Adipose tissue (tissue), 3 donors: ENCODE results near the gene RNU1-3. TPM values are rescaled to one million over a fixed set of nuclear protein-coding genes. Genes with fewer than 3 reads are reported as not detected.
"Not testable (repeated sequence)": the region's sequence is repeated elsewhere in the genome, so short reads cannot be mapped to it uniquely, and the experiment has no call there.

ENCODE experiments used
- H3K27ac ChIP-seq: one replicate; pipeline ENCODE4 v1.5.1; 2013; ENCODE audit warnings: low read depth, low read length
- WGBS, 3 donors: extraction: QIAGEN DNeasy Blood & Tissue Kit; methylation state at CpG; one replicate each; pipeline ENCODE4 v1.1.7; 2013; 5-methylcytosine and 5-hydroxymethylcytosine counted together
- polyA plus RNA-seq, 3 donors: library from polyadenylated mRNA; stranded (reverse); fragments of 200-250 nt; gene quantifications; one replicate each; pipeline ENCODE4 v1.2.3, GENCODE V29; 2013
- donor health status: healthy with polysubstance abuse.
- donor health status: Bipolar disorder and iron deficiency.
- donor health status: healthy.

Gene RNU1-3
- polyA plus RNA-seq, 3 donors: not detected

DNA sequence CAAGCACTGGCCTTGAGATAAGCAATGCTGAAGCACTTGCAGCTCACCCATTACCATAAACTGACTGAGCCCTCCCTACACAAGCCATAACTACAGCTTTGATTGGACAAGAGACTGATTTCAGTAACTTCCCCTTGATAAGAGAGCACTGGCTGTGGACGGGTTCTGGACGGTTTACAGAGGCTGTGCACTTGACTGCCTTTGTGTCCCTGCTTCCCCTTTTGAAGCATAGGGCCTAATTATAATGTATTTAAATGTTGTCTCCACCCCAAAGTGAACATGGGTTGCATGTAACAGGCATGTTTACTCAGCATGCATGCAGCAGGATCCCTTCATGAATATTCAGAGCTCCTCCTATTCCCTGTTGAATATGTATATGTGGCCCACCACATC is 8.4 kb upstream of the RNU1-3 start:
- WGBS, 3 donors: no CpG with 5 or more reads among the region's 2 CpGs
- H3K27ac ChIP-seq: not testable (repeated sequence)

DNA sequence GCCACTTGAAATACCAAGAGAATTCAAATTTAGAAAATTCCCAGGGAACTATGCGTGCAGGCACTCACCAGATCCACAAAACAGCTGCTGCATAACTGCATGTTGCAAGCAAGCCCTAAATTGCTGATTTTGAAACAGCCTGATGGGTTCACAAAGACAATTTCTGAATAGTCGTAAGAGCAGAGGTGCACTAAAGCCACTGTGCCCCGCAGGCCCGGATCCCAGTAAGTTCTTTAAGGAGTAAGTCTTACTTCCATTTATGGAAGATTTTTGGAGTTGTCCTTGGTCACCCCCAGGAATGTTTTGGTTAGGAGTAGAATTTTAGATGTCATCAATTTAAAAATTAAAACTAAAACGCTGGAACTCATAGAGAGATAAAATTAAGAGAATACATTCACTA is 7.2 kb upstream of the RNU1-3 start:
- 44 to 56% (median 45%) methylated on average over 4 of the region's 5 CpGs for WGBS, 3 donors
- not testable (repeated sequence) for H3K27ac ChIP-seq

DNA sequence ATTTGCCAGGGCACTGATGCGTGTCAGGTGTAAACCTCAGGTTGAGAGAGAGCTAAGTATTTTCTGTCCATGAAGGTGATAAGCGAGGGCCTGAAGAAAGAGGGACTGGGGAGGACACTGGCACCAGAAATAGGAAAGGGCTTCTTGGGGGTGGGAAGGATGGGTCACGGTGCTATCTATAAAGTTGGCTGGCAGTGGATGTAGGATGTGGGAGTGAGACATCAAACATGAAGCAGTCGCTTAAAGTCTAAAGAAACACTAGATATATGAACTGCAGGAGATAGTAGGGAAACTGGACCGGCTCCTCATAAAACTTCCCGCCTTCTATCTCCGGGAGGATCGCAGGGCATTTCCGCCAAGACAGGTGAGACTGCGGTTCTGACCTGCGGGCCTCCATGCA is 912 bp downstream of the RNU1-3 start:
- not testable (repeated sequence) for H3K27ac ChIP-seq
- WGBS, 3 donors: no CpG with 5 or more reads among the region's 11 CpGs

DNA sequence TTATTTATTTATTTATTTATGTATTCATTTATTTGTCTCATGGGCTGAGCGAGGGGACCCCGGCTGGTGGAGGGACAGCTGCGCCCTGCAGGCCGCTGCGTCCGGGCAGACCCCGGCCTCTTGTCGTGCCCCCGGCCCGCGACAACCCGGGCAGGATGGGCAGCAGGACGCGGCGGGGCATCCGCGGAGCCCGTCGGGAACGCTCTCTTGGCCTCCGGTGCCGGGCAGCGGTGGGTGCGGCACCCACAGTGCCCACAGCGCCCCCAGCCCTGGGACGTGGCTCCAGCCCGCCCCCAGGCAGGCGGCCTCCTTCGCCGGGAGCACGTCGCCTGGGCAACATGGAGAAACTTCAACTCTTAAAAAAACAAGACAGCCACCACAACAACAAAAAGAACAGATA is 8.5 kb downstream of the RNU1-3 start:
- not testable (repeated sequence) for H3K27ac ChIP-seq
- 79 to 94% methylated on average over 16 to 17 of the region's 32 CpGs; no CpG with 5 or more reads in 1 of the 3 donors for WGBS, 3 donors

DNA sequence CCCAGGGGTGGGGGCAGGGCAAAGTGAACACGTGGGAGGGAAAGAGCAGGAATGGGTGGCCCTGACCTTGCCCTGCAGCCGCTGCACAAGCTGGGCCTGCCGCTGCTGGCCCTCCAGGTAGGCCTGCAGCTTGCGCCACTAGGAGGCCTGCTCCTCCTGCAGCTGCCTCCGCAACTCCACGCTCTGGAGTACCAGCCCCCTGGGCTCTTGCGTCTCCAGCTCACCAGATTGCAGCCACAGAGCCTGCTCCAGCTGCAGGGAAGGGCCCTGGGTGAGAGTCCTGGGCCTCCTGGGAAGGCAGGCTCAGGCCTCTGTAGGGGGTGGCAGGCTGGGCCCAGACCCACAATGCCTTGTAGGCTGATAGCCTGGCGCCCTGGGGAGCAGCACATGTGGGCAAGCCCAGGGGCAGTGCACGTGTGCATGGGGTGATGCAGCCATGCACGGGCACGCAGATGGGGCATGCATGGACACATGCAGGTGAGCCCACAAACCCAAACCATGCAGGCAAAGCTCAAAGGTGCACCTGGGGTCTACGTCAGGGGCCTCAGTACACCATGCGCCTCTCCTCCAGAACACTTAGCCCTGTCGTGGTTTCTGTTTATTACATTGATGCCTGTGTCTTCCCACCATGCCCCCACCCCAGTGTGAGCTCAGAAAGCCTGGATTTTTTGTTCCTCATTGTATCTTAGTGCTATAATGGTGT is 9.6 kb downstream of the RNU1-3 start:
- H3K27ac ChIP-seq: not testable (repeated sequence)
- 100% methylated on average over 1 to 2 of the region's 14 CpGs; no CpG with 5 or more reads in 1 of the 3 donors for WGBS, 3 donors

DNA sequence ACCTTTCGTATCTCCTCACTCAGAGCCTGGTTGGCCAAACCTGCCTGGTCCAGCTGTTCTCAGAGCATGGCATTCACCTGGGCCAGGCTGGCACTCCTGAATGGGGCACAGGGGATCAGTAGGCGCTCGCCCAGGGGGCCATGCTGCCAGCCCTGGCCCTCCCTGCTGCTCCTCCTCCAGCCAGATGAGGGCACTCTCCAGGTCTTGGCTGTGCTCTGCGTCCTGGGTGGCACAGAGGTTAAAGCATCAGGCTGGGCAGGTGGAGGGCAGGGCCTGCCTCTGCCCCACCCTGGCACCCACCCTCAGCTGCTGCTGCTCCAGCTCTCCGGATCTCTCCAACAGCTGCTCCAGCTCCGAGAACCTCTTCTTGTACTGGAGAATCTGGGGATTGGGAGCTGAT is 10.2 kb downstream of the RNU1-3 start:
- H3K27ac ChIP-seq: not testable (repeated sequence)
- 23% methylated on average over 1 of the region's 6 CpGs; no CpG with 5 or more reads in 2 of the 3 donors for WGBS, 3 donors

DNA sequence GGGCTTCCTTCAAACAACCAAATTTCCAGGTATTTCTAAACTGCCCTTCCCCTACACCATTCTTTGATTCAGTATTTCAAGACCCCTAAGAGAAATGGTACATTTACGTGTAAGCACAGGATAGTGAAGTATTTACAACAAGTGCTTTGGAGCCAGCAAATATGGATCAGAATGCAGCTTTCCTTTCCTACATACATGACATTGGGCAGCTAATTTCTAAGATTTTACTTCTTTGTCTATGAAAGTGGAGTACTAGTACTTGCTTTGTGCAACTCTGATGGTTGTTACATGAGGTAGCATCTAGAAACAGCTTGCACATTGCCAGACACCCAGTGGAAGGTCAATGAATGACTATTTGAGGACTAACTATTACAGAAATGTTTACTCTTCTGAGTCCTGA is 15.2 kb downstream of the RNU1-3 start:
- WGBS, 3 donors: 94 to 98% (median 94%) methylated on average over 1 of the region's 1 CpG
- H3K27ac ChIP-seq: not testable (repeated sequence)

DNA sequence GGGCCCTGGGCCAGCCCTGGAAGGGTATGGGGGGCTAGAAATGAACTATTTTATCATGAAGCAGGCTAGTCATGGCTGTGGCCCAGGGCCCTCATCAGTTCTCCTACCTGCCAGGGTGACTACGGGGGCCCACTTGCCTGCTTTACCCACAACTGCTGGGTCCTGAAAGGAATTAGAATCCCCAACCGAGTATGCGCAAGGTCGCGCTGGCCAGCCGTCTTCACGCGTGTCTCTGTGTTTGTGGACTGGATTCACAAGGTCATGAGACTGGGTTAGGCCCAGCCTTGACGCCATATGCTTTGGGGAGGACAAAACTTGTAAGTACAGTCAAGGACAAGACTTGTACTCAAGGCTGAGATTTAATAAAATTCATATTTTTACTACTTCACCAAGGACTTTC is 16.8 kb downstream of the RNU1-3 start:
- not testable (repeated sequence) for H3K27ac ChIP-seq
- 53 to 86% (median 78%) methylated on average over 8 to 9 of the region's 9 CpGs for WGBS, 3 donors

DNA sequence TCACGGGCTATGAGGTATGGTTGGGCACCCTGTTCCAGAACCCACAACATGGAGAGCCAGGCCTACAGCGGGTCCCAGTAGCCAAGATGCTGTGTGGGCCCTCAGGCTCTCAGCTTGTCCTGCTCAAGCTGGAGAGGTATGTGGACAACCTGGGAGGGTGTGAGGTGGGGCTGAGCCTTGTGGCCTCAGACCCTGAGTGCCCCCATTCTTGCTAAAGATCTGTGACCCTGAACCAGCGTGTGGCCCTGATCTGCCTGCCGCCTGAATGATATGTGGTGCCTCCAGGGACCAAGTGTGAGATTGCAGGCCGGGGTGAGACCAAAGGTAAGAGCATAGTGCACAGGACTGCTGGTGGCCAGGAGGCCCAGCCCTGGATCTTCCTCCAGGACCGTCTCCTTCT is 17.4 kb downstream of the RNU1-3 start:
- 76 to 100% (median 90%) methylated on average over 2 to 5 of the region's 6 CpGs for WGBS, 3 donors
- H3K27ac ChIP-seq: not testable (repeated sequence)

DNA sequence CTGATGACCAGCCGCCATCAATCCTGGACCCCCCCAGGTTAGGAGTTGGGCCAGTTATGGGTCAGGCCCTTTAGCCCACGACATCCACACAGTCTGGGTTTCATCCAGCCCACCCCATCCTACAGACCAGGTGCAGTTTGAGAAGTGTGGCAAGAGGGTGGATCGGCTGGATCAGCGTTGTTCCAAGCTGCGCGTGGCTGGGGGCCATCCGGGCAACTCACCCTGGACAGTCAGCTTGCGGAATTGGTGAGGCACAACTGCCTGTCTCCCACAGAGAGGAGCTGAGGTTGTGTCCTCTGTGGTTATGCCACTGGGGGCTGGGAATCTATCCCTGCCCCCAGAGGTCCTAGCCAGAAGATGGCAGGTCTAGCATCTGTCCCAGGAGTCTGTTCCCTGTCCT is 18.0 kb downstream of the RNU1-3 start:
- H3K27ac ChIP-seq: not testable (repeated sequence)
- WGBS, 3 donors: 95 to 100% methylated on average over 7 of the region's 8 CpGs; no CpG with 5 or more reads in 1 of the 3 donors

DNA sequence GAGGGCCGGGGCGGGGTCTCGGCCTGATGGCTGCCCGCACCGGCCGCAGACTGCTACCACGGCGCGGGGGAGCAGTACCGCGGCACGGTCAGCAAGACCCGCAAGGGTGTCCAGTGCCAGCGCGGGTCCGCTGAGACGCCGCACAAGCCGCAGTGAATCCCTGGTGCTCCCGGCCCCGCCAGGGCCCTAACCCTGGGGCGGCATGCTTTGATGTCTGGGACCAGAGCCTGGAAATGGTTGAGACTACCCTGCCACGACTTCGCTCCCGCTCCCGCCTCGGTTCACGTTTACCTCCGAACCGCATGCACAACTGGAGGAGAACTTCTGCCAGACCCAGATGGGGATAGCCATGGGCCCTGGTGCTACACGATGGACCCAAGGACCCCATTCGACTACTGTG is 18.5 kb downstream of the RNU1-3 start:
- not testable (repeated sequence) for H3K27ac ChIP-seq
- 33 to 43% (median 39%) methylated on average over 1 to 27 of the region's 32 CpGs for WGBS, 3 donors

DNA sequence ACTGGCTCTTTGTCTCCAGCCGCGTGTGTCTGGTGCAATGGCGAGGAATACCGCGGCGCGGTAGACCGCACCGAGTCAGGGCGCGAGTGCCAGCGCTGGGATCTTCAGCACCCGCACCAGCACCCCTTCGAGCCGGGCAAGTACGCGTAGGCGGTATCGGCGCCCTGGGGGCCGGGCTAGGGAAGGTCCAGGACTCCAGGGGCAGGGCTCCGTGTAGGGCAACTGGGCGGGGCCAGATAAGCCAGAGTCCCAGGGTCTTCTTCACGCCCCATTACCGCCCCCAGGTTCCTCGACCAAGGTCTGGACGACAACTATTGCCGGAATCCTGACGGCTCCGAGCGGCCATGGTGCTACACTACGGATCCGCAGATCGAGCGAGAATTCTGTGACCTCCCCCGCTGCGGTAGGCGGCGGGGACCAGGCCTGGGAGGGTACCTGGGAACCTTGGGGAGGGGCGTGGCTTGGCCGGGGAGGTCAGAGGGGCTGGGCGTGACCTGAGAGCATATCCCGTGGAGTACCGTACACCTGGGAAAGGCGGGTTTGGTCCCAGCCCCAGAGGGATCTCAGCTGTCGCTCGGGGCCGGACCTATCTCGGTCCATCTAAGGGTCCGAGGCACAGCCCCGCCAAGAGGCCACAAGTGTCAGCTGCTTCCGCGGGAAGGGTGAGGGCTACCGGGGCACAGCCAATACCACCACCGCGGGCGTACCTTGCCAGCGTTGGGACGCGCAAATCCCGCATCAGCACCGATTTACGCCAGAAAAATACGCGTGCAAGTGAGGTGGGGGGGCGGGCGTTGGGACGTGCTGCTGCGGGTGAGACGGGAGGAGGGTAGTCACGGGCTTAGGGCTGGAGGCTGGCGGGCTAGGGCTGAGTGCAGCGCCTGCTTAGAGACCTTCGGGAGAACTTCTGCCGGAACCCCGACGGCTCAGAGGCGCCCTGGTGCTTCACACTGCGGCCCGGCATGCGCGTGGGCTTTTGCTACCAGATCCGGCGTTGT is 19.3 kb downstream of the RNU1-3 start:
- H3K27ac ChIP-seq: not testable (repeated sequence)
- WGBS, 3 donors: 2 to 7% (median 5%) methylated on average over 27 to 59 of the region's 84 CpGs

DNA sequence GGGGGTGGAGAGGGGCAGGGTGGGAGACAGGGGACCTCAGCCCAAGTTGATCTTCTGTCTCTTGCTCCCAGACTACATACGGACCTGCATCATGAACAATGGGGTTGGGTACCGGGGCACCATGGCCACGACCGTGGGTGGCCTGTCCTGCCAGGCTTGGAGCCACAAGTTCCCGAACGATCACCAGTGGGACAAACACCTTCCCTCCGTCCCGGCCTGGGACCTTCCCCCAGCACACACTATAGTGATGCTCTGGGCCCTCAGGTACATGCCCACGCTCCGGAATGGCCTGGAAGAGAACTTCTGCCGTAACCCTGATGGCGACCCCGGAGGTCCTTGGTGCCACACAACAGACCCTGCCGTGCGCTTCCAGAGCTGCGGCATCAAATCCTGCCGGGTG is 20.0 kb downstream of the RNU1-3 start:
- 90 to 92% methylated on average over 8 to 14 of the region's 17 CpGs; no CpG with 5 or more reads in 1 of the 3 donors for WGBS, 3 donors
- not testable (repeated sequence) for H3K27ac ChIP-seq

DNA sequence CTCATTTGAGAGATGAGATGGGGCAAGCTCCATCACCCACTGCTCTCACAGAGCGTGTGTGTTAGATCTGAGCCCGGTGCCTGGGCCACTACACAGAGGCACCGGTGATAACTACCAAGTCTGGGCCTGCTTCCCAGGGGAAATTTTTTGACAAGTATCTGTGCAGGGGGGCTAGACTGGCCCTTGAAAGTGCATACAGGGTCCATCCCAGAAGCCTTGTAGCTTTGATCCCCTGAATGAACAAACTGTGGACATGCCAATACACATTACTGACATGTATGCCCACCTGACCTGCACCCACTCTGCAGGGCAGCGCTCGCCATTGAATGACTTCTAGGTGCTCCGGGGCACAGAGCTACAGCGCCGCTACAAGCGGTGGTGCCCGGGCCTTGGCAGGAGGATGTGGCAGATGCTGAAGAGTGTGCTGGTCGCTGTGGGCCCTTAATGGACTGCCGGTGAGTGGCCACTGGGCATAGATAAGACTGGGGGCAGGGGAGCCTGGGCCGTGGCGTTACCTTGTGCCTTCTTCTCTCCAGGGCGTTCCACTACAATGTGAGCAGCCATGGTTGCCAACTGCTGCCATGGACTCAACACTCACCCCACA is 20.6 kb downstream of the RNU1-3 start:
- 88 to 94% (median 89%) methylated on average over 14 to 15 of the region's 15 CpGs for WGBS, 3 donors
- H3K27ac ChIP-seq: not testable (repeated sequence)

DNA sequence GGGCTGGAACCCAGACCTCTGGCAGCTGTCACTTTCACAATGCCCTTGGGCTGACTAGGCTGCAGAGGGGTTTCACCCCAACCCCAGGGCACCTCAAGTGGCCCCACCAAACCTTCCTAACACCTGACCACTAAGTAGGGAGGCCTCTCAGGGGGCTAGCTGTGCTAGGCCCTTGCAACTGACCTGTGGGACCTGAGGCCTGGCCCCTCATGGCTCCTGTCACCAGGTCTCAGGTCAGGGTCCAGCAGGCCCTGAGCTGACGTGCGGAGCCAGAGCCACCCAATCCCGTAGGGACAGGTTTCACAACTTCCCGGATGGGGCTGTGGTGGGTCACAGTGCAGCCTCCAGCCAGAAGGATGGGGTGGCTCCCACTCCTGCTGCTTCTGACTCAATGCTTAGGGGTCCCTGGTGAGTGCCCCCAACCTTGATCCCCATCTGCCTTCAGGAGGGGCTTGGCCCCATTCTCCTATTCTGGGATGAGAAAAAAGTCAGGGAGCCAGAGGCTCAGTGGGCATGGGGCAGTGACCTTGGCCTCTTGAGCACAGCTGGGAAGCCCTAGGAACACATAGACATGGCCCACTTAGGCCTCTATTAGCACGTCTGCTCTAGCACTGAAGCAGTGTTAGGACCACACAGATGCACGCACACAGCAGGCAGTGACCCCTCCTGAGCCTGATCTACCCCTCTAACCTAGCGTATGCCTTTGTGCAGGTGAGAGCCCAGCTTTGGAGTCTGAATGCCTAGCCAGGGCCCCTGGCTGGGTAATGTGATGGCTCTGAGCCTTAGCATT is 21.3 kb downstream of the RNU1-3 start:
- WGBS, 3 donors: 73 to 81% (median 80%) methylated on average over 6 to 7 of the region's 7 CpGs
- H3K27ac ChIP-seq: not testable (repeated sequence)

DNA sequence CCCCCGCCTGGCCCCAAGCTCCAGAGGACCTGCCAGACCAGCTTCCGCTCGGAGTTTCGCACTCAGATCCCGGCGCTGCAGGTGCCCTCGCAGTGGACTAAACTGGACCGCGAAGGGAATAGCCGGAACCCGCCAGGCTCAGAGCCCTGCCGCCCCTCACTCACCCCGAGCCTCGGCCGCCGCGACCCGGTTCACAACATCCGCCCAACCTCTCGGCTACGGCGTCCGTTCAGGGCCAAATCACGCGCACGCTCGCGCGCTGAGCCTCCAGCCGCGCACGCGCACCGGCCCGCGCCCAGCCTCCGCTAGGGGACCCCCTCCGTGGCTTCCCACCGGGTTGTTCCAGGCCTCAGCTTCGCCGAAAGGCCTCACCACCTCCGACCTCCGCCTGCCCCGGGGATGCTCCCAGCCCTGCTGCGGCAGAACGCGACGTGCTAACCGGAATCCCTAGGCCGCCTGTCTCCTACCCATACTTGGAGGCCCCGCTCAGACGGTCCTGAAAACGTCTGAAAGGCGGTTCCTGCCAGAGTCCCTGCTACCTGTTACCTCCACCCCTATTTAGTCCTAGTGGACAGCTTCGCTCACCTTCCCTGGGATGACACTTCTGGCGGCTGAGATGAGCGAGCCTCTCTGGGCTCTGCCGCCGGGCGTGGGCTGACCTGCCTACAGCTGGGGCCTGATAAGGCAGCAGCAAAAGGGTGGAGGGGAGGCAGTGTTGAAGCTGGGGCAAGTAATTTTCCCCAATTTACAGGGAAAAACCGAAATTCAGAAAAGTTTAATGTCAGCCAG is 22.1 kb downstream of the RNU1-3 start:
- H3K27ac ChIP-seq: not testable (repeated sequence)
- WGBS, 3 donors: 5 to 9% (median 9%) methylated on average over 61 of the region's 61 CpGs

DNA sequence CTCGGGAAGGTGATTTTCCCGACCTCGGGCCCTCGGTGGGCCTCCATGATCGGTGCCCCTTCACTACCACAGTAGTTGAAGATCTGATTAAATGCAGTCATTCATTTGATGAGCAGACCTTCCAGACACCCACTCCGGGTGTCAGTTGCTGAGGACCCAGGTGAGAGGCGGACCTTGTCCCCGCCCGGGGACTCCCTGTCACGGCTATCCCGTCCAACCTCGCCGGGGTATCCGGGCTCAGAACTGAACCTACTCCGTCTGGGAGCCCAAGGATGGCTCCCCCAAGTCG is 22.6 kb downstream of the RNU1-3 start:
- WGBS, 3 donors: 0 to 1% (median 0%) methylated on average over 16 of the region's 16 CpGs
- H3K27ac ChIP-seq: no peak overlapping the region
